Transverse colon (tissue), 4 donors: ENCODE results near the gene DOCK10.

Experiments
- CTCF ChIP-seq, 5 experiments: fragments of 200-600 bp in 3 of 5; fragments of 450-650 bp in 2 of 5; sonication (generic) in 3 of 5; IDR thresholded peaks; 1 replicate in 2 of 5; 2 replicates in 3 of 5; pipeline ENCODE4 v1.5.1; 2016 to 2017; ENCODE audit warnings: antibody characterized with exemption in 5 of 5, inconsistent platforms in 3 of 5, mild to moderate bottlenecking in 2 of 5, moderate library complexity in 1 of 5
- EP300 ChIP-seq: sonication (generic); formaldehyde crosslinking; IDR thresholded peaks from one replicate; pipeline ENCODE4 v1.6.1; 2017; ENCODE audit warnings: antibody characterized with exemption, low read depth
- POLR2A ChIP-seq: fragments of 450-650 bp; IDR thresholded peaks from one replicate; pipeline ENCODE4 v1.6.1; 2016; ENCODE audit warnings: antibody characterized with exemption, mild to moderate bottlenecking, moderate library complexity
- POLR2AphosphoS5 ChIP-seq, 3 donors: sonication (generic); formaldehyde crosslinking; IDR thresholded peaks; one replicate each; pipeline ENCODE4 v1.6.1; 2016; ENCODE audit warnings: antibody characterized with exemption in 3 of 3

- TF ChIP-seq CTCF (IDR thresholded peaks at IDR 0.05) (no peak), EP300 (no peak), POLR2AphosphoS5 (IDR thresholded peaks at IDR 0.05) (no peak), POLR2A (no peak)
Measured at GRCh38 chr2:225040856-225041206, 1.4 kb downstream of the DOCK10 start.
